Measurements from ENCODE around the gene FBXW7.

FBXW7 gene

DNA sequence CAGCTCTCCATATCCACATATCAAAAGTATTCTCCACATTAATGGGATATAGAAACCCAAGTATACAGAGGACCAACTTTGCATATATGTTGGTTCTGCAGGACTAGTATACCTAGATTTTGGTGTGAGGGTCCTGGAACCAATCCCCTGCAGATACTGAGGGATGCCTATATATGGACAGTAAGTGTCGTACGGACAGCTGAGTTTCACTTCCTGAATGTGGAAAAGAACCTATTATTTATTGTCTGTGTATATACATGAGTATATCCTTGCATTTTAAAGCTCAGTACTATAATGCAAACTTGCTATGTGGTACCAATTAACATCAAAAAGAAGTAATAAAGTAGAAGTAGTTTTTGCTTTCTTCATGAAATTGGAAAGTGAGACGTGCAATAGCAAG is 101.9 kb downstream of the FBXW7 start:
- no peak for DNase-seq

DNA sequence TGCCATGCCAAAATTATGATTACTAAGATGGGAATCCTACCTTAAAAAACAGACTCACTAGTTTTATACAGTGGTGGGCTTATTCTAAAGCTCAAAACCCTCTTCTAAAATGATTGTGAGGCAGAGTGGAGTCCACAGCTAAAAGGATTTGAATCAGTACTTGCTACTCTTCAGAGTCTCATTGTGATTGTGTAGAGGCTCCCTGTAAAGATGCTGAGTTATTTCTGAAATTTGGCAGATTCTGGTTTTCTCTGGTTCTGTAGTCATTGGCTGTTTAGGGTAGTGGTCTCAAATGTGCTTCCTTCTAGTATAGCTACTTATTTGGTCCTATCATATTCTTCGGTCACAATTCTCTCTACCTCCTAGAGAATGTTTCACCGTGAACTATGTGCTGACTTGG is 104.1 kb downstream of the FBXW7 start:
- DNase-seq = no peak

DNA sequence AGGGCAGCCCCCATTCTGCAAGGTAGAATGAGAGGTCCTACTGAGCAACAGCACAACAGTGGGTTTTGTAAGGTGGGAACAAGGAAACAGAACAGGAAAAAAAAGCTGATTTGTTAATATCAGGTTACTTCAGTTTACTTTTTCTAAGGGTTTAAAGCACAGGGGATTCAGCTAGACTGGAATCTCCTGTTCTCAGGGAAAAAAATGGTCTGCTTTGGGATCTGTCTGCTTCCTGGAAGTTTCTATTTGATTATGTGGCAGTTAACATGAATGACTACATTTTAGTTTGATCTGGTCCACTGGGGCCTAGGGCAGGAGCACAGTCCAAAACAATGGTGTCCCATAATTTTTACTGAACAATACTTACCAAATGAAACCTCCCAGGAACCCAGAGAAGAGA is 104.6 kb downstream of the FBXW7 start:
- no peak for DNase-seq

DNA sequence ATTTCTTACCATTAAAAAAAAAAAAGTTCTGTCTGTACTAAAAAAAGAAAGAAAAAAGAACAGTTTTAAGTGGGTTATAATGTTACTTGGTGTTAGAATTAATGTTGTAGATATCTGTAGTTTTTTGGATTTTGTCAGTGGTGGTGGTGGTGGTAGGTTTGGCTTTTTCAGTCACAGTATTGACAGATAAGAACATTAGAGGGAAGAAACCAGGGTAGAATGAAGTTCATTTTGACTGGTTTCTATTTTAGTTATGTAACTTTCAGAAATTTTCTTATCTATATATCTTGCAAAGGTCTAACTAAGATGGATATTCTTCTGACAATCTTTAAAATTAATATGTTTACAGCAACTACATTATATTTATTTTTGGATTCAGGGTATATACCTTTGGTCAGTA is 105.4 kb downstream of the FBXW7 start:
- DNase-seq = no peak

DNA sequence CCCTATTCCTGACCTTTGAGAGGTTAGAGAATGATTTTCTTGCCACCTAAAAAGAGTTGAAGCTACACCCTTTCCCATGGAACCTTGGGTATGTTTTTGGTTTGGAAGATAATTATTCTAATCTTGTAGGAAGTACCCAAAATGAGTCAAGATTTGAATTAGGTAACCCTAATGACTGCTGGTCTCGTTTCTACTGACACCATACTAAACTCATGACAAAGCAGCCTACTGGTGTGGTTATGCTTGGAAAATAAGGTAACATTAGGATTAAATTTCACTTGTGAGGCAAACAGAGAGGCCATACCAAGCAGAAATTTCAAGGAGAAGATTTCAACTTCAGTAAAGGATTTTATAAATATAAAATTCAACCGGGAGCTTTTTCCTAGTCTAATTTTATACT is 107.9 kb downstream of the FBXW7 start:
- no peak for DNase-seq

DNA sequence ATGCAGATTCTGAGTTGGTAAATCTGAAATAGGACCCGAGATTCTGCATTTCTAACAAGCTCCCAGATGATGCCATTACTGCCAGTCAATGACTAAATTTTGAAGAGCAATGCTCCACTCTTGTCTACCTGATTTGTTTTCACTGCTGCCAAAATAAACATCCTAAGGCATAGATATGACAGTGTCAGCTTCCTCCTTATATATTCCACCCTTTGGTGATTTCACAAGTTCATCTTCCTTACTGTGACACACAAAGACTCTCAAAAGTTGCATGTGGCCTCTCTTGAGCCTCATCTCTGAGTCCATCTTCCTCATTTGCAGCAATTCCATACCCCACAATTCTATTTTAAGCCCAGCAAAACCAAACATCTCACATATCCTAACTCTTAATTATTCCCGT is 110.9 kb downstream of the FBXW7 start:
- DNase-seq = no peak

DNA sequence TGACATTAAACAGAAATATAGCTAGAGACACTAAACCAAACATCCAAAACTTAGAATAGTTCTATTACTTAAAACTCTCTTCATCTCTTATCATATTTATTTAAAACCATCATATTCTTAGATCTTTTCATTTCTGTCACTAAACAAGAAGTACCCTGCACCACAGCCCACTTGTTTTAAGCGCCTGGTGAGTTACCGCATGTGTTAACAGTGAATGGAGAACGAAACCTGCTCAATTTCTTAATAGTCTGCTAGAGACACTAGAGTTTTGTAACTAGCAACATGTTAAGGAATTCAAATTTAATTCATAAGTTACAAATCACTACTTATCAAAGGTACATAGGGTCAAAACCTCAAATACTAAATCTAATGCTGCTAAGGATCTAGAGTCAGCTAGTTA is 111.5 kb downstream of the FBXW7 start:
- DNase-seq = no peak

DNA sequence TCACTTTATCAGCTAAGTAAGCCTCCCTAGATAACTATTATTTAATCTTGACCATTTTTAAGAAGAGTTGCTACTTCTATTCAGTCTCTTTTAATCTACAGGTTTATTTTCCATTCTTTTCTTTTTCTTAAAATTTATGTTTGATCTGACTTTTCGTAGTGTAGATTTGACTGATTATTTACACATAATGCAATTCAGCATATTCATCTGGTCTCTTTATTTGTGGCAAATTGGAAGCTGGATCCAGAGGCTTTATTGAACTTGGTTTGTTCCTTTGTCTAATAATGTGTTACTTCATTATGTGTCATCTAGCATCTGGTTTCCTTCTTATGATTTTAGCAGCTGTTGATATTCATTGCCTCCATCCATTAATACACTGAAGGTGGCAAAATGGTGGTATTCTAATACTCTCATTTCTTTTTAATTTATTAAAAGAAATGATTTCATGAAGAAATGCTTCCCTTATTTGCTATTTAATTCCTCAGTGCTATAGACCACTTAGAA is 113.0 kb downstream of the FBXW7 start:
- no peak for DNase-seq

DNA sequence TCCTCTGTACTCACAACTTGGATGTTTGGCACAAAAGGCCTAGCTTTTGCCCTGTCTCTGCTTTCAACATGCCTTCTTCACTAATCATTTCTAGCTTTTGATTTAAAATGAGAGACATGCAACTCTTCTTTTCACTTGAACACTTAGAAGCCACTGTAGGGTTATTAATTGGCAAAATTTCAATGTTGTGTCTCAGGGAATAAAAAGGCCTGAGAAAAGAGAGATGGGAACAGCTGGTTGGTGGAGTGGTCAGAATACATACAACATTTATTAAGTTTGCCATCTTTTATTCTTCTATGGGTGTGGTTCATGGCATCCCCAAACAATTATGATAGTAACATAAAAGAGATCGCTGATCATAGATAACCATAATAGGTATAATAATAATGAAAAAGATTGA is 114.3 kb downstream of the FBXW7 start:
- DNase-seq = no peak

DNA sequence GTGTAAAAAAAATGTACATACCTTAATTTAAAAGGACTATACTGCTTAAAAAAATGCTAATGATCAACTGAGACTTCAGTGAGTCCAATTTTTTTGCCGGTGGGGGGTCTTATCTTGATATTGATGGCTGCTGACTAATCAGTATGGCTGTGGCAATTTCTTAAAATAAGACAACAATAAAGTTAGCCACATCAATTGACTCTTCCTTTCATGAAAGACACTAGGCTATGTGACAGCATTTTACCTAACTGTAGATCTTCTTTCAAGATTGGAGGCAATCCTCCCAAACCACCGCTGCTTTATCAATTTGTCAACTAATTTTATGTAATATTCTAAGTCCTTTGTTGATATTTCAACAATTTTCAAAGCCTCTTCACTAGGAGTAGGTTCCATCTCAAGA is 116.1 kb downstream of the FBXW7 start:
- DNase-seq = no peak

DNA sequence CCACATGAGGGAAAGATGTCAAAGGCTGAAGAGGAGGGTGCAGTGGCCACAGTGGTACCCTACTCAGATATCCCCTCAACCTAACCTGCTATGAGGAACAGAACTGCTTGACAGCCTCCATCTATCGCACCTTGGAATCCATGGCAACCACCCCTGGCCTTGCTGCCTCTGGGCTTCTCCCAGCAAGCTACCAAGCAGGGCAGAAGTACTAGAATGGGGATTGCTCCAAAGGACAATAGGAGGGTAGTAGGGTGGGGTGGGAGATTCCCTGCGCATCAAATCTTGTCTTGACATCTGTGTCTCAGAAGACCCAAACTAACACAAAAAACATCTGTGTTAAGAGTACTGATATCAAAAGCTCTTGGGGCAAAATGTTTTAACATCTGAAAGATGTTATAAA is 118.2 kb downstream of the FBXW7 start:
- no peak for DNase-seq

DNA sequence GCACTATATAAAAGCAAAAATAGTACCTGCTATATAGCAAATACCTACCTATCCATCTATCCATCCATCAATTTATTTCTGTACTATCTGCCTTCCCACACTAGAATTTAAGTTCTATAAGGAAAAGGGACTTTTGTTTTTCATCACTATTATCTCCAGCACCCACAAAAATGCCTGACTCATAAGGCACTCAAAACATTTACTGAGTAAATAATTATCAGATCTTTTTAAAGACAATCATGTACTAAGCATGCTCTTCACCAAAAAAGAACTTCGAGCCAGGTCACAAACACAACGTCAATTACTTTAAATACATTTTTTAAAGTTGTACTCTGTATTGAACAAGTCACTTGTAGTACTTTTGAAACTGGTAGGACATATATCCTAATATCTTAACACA is 119.9 kb downstream of the FBXW7 start:
- DNase-seq = no peak

DNA sequence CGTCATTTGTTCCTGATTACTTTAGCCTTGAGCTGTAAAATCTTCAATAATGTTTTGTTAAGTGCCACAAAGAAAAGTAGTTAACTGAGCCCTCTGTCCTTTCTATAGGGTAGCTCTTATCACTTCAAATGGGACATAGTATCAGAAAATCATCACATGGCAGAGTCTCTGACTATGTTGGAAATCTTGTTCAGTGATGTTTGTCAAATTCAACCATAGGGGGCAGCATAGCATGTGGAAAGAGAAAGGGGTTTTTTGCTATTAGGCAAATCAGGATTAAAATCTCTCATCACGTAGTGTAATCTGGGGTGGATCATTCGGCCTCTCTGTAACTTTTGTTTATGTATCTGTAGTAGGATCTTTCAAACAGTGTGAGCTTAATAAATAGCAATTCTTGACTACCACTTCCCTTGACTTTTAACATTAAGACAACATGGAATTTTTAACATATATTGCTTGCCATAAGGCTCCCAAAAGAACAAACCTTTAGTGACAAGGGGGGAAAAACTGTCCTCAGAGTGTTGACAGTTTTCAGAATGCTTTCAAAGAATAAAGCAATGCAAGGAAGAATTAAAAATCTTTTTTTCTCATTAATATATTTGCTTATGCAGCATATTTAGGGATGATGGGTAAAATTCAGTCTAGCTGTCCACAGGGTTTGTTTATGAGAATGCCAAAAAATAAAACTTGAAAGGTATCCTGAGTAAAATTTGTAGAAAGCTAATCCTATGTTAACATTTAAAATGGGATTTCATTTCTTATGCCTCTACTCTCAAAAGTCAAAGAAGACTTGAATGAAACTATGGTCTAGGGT is 127.2 kb downstream of the FBXW7 start:
- DNase-seq = no peak

DNA sequence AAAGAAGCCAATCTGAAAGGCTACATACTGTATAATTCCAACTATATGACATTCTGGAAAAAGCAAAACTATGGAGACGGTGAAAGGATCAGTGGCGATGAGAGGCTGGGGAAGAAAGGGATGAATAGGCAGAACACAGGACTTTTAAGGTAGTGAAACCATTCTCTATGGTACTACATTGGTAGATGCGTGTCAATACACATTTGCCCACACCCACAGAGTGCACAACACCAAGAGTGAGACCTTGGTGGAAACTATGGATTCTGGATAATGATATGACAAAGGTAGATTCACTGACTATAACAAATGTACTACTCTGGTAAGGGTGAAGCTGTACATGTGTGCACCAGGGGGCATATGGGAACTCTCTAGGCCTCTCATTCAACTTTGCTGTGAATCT is 134.5 kb downstream of the FBXW7 start:
- DNase-seq = no peak

DNA sequence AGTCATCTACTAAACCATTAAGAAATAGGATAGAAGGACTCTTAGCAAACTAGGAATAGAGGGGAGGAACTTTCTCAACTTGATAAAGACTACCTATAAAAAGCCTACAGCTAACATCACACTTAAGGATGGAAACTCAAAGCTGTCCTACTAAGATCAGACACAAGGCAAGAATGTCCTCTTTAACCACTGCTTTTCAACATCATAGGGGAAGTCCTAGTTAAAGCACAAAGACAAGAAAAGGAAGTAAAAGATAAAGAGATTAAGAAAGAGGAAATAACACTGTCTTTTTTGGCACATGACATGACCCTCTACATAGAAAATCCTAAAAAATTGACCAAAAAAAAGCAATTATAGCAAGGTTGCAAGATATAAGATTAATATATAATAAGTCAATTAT is 136.6 kb downstream of the FBXW7 start:
- no peak for DNase-seq

DNA sequence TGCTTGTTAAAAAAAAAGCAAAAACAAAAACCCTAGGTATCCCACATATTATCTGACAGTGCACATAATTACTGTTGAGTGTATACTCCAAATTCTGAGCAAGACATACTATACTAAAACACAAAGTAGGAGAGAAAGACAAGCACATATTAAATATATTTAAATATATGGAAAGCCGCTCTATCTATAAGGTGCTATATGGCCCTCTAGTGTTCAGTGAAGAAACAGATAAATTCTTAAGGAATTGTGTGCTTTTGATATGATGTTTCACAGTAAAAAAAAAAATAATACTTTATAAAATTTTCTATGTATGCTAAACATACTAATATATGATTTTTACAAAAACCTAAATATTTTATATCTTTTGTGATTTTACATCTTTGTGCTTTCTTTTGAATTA is 137.8 kb downstream of the FBXW7 start:
- no peak for DNase-seq

DNA sequence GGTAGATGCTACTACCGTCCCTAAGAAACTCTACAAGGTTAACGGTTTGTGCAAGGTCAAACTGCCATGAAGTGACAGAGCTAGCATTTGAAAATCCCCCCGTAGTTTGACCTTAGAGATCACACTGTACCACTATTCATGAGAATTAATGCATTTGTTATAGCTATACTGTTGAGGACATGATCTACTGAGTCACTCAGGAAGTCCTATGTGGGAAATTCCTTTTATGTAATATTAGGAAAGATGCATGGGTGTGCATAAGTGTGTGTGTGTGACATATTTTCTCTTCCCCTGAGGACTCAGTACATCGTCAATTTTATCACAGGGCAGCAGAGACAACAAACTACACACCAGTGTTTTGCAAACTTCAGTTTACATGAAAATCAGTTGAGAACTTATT is 141.1 kb downstream of the FBXW7 start:
- no peak for DNase-seq

DNA sequence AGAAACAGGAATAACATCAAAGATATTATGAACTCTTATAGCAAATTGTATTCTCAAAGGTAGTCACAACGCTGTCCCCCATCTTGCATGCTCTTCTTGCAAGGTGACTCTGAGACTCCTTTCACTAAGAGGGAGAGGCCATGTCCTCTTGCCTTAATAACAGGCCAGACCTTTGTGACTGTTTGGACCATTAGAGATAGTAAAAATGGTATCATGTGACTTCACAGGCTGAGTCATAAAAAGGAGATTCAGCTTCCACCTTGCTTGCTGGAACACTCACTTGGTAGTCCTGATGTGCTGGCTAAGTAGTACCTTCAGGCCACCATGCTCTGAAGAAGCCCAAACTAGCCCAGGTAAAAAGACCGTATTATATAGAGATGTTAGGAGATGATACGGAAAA is 143.8 kb downstream of the FBXW7 start:
- no peak for DNase-seq

DNA sequence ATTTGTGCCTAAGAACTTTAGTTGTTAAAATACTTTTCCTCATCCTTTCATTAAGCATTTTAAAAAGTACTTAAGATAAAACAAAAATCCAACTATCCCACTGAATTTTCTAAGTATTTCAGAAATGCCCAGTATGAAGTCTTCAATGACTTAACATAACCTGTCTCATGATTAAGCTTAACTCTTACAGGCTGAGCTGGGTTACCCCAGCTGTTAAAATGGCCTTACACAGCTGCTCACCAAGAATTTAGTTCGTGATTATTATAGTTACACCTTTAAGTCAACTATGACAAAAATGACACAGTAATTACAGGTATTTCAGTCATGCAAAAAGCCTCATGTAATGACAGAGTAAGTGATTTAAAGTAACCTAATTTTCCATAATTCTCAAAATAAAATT is 145.7 kb downstream of the FBXW7 start:
- no peak for DNase-seq

DNA sequence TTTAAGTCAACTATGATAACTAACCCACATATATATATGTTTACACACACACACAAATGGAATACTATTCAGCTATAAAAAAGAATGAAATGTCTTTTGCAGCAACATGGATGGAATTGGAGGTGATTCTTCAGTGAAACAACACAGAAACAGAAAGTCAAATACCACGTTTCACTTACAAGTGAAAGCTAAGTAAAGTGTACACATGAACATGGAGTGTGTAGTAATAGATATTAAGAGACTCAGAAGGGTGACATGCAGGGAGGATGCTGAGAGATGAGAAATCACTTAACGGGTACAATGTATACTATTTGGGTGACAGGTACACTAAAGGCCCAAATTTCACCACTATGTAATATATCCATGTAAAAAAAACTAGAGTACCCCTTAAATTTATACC is 146.5 kb downstream of the FBXW7 start:
- no peak for DNase-seq

DNA sequence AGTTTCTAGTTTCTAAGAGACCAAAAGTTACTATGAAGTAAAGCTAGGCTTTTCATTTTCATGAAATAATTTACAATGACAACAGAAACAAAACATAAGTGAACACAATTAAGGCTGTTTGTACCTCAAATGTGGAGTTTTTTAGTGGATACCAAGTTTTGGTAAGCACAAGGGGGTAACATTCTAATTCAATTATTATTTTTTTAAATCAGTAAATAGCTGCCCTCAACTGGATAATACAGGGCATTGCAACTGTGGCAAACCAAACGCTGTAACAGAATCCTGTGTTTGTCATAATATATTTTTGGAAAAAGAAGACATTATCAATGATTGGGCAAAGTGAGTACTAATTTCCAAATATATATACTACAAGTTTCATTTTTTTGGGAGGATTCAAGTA is 150.3 kb downstream of the FBXW7 start:
- no peak for DNase-seq

DNA sequence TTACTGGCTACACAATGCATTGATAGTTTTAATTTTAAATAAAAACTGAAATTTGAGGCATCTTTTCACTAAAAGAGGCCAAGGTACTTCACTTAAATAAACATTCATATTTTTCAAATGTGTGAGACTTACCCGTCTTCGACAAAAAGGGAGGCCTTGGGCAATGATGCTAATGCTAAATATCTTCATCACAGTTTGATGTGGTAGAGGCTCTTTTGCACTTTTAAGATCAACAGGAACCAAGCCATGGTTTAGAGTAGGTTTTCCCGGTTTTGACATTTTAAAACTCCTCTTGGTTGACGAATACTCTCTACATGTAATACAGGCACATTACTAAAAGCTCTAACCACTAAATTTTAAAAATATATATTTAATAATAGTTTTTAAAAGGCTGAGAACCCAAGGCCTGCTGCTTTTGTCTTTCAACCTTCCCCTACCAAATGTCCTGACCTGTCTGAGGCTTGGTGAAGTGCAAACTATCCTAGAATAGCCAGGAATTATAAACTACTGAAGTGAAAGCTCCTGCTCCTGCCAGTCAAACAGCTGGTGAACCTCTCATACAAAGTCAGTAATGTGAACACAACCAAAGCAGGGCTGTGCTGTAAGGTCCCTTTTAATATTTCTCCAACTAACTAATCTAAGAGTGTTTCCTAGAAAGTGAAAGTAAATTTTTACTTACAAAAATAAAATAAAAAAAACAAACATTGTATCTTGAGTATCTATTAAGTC is 153.7 kb downstream of the FBXW7 start:
- DNase-seq = no peak

DNA sequence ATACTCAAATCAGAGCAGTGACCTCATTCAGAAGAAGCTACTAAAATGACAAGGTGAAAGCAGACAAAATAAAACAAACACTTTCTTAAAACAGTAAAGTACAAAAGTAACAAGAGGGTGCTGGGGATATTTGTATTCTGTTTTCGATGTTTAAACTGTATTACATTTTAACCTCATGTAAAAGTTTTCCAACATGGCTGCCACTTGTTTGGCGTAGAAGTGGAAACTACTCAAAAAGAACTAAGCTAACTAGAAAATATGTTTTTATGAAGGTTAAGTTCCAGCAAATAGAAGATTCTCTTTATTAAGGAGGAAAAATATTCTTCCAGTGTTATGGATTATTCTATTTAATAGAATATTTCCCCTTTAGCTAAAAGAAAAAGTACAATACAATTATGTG is 155.0 kb downstream of the FBXW7 start:
- DNase-seq = no peak

Measured in amygdala (tissue), 56 donors.